ENCODE measurements around the gene GDPD3.

DNA sequence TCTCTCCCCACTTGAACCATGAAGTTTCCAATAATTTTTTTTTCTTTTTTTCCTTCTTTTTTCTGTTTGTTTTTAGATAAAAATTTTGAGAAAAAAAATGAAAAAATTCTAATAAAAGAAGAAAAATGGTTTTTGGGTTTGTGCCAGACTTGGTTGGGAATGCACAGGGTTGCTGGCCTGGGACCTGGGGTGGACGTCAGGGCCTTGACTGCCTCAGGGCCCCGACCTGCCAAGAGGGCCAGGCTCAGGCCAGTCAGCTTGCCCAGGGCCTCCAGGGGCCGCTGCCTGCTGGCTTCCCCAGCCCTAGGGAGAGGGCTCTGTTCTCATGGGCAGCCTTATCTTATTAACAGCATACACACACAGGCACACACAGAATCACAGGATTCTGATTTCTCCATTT, 28.1 kb downstream of the GDPD3 start:
- TF ChIP-seq CTCF (IDR thresholded peaks at IDR 0.05; ENCODE audit: low read depth, low read length, missing input control) (no peak), SP1 (IDR thresholded peaks at IDR 0.05) (no peak), YY1 (IDR thresholded peaks at IDR 0.05) (no peak), ATF3 (IDR thresholded peaks at IDR 0.05) (no peak), TAF1 (conservative IDR thresholded peaks at IDR 0.05) (no peak), RAD21 (IDR thresholded peaks at IDR 0.05) (no peak), JUND (IDR thresholded peaks at IDR 0.05) (no peak)
- TF ChIP-seq, protein P1, sequence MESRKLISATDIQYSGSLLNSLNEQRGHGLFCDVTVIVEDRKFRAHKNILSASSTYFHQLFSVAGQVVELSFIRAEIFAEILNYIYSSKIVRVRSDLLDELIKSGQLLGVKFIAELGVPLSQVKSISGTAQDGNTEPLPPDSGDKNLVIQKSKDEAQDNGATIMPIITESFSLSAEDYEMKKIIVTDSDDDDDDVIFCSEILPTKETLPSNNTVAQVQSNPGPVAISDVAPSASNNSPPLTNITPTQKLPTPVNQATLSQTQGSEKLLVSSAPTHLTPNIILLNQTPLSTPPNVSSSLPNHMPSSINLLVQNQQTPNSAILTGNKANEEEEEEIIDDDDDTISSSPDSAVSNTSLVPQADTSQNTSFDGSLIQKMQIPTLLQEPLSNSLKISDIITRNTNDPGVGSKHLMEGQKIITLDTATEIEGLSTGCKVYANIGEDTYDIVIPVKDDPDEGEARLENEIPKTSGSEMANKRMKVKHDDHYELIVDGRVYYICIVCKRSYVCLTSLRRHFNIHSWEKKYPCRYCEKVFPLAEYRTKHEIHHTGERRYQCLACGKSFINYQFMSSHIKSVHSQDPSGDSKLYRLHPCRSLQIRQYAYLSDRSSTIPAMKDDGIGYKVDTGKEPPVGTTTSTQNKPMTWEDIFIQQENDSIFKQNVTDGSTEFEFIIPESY (IDR thresholded peaks at IDR 0.05): no peak
- TF ChIP-seq, protein P2, sequence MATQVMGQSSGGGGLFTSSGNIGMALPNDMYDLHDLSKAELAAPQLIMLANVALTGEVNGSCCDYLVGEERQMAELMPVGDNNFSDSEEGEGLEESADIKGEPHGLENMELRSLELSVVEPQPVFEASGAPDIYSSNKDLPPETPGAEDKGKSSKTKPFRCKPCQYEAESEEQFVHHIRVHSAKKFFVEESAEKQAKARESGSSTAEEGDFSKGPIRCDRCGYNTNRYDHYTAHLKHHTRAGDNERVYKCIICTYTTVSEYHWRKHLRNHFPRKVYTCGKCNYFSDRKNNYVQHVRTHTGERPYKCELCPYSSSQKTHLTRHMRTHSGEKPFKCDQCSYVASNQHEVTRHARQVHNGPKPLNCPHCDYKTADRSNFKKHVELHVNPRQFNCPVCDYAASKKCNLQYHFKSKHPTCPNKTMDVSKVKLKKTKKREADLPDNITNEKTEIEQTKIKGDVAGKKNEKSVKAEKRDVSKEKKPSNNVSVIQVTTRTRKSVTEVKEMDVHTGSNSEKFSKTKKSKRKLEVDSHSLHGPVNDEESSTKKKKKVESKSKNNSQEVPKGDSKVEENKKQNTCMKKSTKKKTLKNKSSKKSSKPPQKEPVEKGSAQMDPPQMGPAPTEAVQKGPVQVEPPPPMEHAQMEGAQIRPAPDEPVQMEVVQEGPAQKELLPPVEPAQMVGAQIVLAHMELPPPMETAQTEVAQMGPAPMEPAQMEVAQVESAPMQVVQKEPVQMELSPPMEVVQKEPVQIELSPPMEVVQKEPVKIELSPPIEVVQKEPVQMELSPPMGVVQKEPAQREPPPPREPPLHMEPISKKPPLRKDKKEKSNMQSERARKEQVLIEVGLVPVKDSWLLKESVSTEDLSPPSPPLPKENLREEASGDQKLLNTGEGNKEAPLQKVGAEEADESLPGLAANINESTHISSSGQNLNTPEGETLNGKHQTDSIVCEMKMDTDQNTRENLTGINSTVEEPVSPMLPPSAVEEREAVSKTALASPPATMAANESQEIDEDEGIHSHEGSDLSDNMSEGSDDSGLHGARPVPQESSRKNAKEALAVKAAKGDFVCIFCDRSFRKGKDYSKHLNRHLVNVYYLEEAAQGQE (IDR thresholded peaks at IDR 0.05): no peak
